ENCODE results near the gene APLNR. TPM values are rescaled to one million over a fixed set of nuclear protein-coding genes. Genes with fewer than 3 reads are reported as not detected.

APLNR gene
- total and polyA plus RNA-seq, 2 of the 8 experiments (the other 6 are each of a cell fraction or from before 2014, with no cell fraction given), result 0.80 TPM; not detected in 1

DNA sequence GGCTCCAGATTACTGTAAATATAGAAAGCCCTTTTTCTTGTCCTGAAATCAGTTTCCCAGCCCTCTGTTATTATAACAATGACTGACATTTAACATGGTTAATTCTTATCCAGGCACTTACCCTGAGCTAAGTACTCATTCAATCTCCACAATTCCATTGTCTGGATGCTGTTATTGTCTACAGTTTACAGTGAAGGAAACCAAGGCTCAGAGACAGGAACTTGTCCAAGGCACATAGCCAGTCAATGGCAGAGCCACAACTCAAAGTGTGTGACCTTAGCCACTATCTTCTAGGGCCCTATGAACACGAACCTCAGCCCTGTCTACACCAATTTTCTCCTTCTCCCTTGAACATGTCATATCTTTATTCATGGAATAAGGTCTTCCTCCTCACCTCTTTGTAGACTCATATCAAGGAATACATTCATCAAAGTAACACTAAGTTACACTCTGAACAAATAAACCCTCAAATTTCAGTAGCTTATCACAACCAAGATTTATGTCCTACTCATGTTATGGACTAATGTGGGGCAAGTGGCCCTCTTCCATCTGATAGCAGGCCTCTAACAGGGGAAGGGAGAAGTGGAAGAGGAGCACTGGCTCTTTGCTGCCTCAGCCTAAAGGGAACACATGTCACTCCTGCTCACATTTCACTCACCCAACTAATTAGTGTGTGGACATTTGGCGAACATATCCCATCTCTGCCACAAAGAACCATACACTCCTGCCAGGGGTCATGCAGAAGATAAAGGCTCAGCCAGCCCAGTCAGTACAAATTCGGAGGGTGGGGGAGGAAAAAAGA, 39.3 kb upstream of the APLNR start:
- POLR2A ChIA-PET (ENCODE audit: partially characterized antibody), result interaction anchor here (1.0 to 2.7 kb wide), 5 partner anchors 13 to 48 kb away, joined by 3 to 12 read pairs (median 6); partner anchors contain the start of gene TNKS1BP1
- no peak for TF ChIP-seq GTF2F1 (IDR thresholded peaks at IDR 0.05; ENCODE audit: borderline replicate concordance, low read depth, low read length)
- H3K18ac ChIP-seq (ENCODE audit: extremely low read depth, low read length), result no peak overlapping the region

More for the DNA sequence above, 39.3 kb upstream of the APLNR start:
- Histone ChIP-seq H2BK20ac (ENCODE audit: low read length) (no peak overlapping the region), H2BK15ac (ENCODE audit: low read length) (no peak overlapping the region), H4K5ac (ENCODE audit: insufficient read length, low read depth, low read length) (no peak overlapping the region), H4K91ac (replicated peaks; ENCODE audit: insufficient read length, low read length) (no peak overlapping the region), H3K56ac (replicated peaks; ENCODE audit: insufficient read length, low read depth, low read length) (no peak overlapping the region), H3K4ac (replicated peaks; ENCODE audit: insufficient read length, low read depth, low read length) (no peak overlapping the region), H3K27me3 (replicated peaks in 1 of 4; ENCODE audit: control insufficient read depth in 3 of 4, extremely low read depth in 1 of 4, insufficient read depth in 3 of 4, low read length in 3 of 4) (peaks cover 0 to 2% (median 0%) of the 10 kb centered on the region in 4 experiments; a peak in 3 of 7 replicates), H3K14ac (ENCODE audit: insufficient read length) (no peak overlapping the region), H3K79me1 (ENCODE audit: low read depth, low read length) (no peaks in the 10 kb centered on the region), H2BK120ac (replicated peaks; ENCODE audit: low read depth, low read length) (no peak overlapping the region), H3K9ac (replicated peaks in 1 of 4; ENCODE audit: extremely low read depth in 1 of 4, low read depth in 3 of 4, low read length in 3 of 4) (no peak overlapping the region), H4K20me1 (replicated peaks in 1 of 2; ENCODE audit: control insufficient read depth in 1 of 2, insufficient read depth in 2 of 2, low read length in 2 of 2) (no peaks in the 10 kb centered on the region), H3K27ac (ENCODE audit: low read depth, low read length) (no peak overlapping the region), H3K23me2 (ENCODE audit: low read depth, low read length) (no peaks in the 10 kb centered on the region; the same call in 1 of the 2 replicates), H2BK5ac (ENCODE audit: low read depth, low read length) (no peak overlapping the region), H2BK12ac (ENCODE audit: low read depth, low read length) (no peak overlapping the region; the same call in 1 of the 2 replicates), H3K9me3 (ENCODE audit: insufficient read depth in 2 of 2, low read depth in 1 of 2, low read length in 1 of 2) (peaks cover 0 to 8% of the 10 kb centered on the region in 2 experiments; a peak in 3 of 4 replicates), H3K4me1 (replicated peaks in 1 of 4; ENCODE audit: control insufficient read depth in 3 of 4, insufficient read depth in 4 of 4, low read length in 3 of 4) (peaks cover 2 to 10% (median 5%) of the 10 kb centered on the region in 4 experiments; a peak in 6 of 7 replicates), H2AK5ac (ENCODE audit: low read depth, low read length) (no peak overlapping the region), H3K36me3 (ENCODE audit: control insufficient read depth in 2 of 4, insufficient read depth in 4 of 4, low read length in 3 of 4) (no peaks in the 10 kb centered on the region), H3K79me2 (ENCODE audit: control insufficient read depth in 1 of 2, insufficient read depth in 2 of 2, low read length in 2 of 2) (no peaks in the 10 kb centered on the region), H3K4me2 (ENCODE audit: insufficient read depth in 1 of 2, low read depth in 2 of 2, low read length in 2 of 2) (no peak overlapping the region), H2AFZ (ENCODE audit: low read length) (no peak overlapping the region), H3K23ac (ENCODE audit: insufficient read length) (no peak overlapping the region), H3K4me3 (ENCODE audit: extremely low read depth in 1 of 4, insufficient read depth in 2 of 4, low read depth in 3 of 4, low read length in 4 of 4) (no peak overlapping the region), H4K8ac (ENCODE audit: extremely low read depth, insufficient read depth, low read length) (no peak overlapping the region)
- FAIRE-seq (no peak), DNase-seq (ENCODE audit: low read depth in 1 of 2, low spot score in 2 of 2) (no peak)
- CTCF ChIA-PET (ENCODE audit: partially characterized antibody), result interaction anchor here (0.6 to 7.1 kb wide), 13 partner anchors 9 to 436 kb away, joined by 3 to 41 read pairs (median 4); no protein-coding TSS in a partner anchor
- 91% methylated on average over 3 of the region's 3 CpGs; no CpG with 5 or more reads in 1 of the 2 experiments for WGBS, 2 experiments (ENCODE audit: extremely low coverage in 1 of 2, insufficient coverage in 1 of 2, insufficient read length in 1 of 2, insufficient replicate concordance in 2 of 2, low coverage in 1 of 2, low lambda C conversion rate in 2 of 2, missing lambda C conversion rate in 1 of 2)
